T-cell (primary cell): ENCODE results near the gene APCDD1L. TPM values are rescaled to one million over a fixed set of nuclear protein-coding genes. Genes with fewer than 3 reads are reported as not detected.

Source experiments
- ATAC-seq, 4 experiments: fragments of 200-7000 bp in 3 of 4; fragments of 150-1000 bp in 1 of 4; cut with Tn5 transposase; replicated peaks in 1 of 4; 1 replicate in 3 of 4; 2 replicates in 1 of 4; pipeline ENCODE4 v1.10.0; 2021; ENCODE audit warnings: moderate library complexity in 3 of 4, mild to moderate bottlenecking in 2 of 4, moderate number of reproducible peaks in 1 of 4
- CTCF ChIA-PET, 2 donors: fragments of 300-600 bp; sonication (Branson Sonifier 250); formaldehyde crosslinking; loops; one replicate each; lab custom pipeline; 2022; ENCODE audit warnings: antibody characterized with exemption in 2 of 2; lab: Charles Lee
- POLR2A ChIA-PET, 2 donors: fragments of 300-600 bp; sonication (Branson Sonifier 250); formaldehyde crosslinking; loops; one replicate each; lab custom pipeline; 2022; ENCODE audit warnings: antibody characterized with exemption in 2 of 2; lab: Charles Lee
- DNase-seq, 35 experiments: peaks; one replicate each; pipeline versions ENCODE4 v3.0.0 to v3.0.0-alpha.2; 2013 to 2023
- H3K27ac ChIP-seq: one replicate; pipeline ENCODE4 v1.5.1; 2013; ENCODE audit warnings: low read length
- H3K27me3 ChIP-seq, 2 experiments: replicated peaks in 1 of 2; 1 replicate in 1 of 2; 2 replicates in 1 of 2; pipeline versions ENCODE4 v1.6.1 to v1.7.0; 2013; ENCODE audit warnings: low read length in 1 of 2, mixed read lengths in 1 of 2; ENCODE audit not compliant: control insufficient read depth in 2 of 2, insufficient read depth in 2 of 2; ENCODE audit errors: extremely low read depth in 1 of 2
- H3K36me3 ChIP-seq, 2 donors: 1 replicate in 1 of 2; 2 replicates in 1 of 2; pipeline versions ENCODE4 v1.6.1 to v1.7.0; 2013; ENCODE audit warnings: low read length in 1 of 2; ENCODE audit not compliant: control insufficient read depth in 2 of 2, insufficient read depth in 1 of 2; ENCODE audit errors: extremely low read depth in 1 of 2
- H3K4me1 ChIP-seq, 2 experiments: 1 replicate in 1 of 2; 2 replicates in 1 of 2; pipeline versions ENCODE4 v1.6.1 to v1.7.0; 2013; ENCODE audit warnings: low read length in 2 of 2, mixed read lengths in 1 of 2; ENCODE audit not compliant: insufficient read depth in 2 of 2, control insufficient read depth in 1 of 2; ENCODE audit errors: extremely low read depth in 1 of 2
- H3K4me3 ChIP-seq, 2 donors: 1 replicate in 1 of 2; 2 replicates in 1 of 2; pipeline versions ENCODE4 v1.5.1 to v1.7.0; 2013; ENCODE audit warnings: mild to moderate bottlenecking in 2 of 2, low read length in 1 of 2, moderate library complexity in 1 of 2; ENCODE audit not compliant: control insufficient read depth in 1 of 2; ENCODE audit errors: extremely low read depth in 1 of 2
- H3K9me3 ChIP-seq: 2 replicates; pipeline ENCODE4 v1.7.0; 2013
- H3K27ac Mint-ChIP-seq, 2 donors: one replicate each; pipeline ENCODE4 v1.8.0; 2020 to 2021; ENCODE audit warnings: mild to moderate bottlenecking in 2 of 2, mixed read lengths in 2 of 2
- H3K27me3 Mint-ChIP-seq, 2 donors: one replicate each; pipeline ENCODE4 v1.8.0; 2021 to 2022; ENCODE audit warnings: mixed read lengths in 2 of 2
- H3K36me3 Mint-ChIP-seq: one replicate; pipeline ENCODE4 v1.8.0; 2021; ENCODE audit warnings: mixed read lengths
- H3K4me1 Mint-ChIP-seq, 3 donors: one replicate each; pipeline ENCODE4 v1.8.0; 2020 to 2022; ENCODE audit warnings: mixed read lengths in 3 of 3, mild to moderate bottlenecking in 1 of 3
- H3K4me3 Mint-ChIP-seq, 3 donors: one replicate each; pipeline ENCODE4 v1.8.0; 2020 to 2022; ENCODE audit warnings: mild to moderate bottlenecking in 3 of 3, mixed read lengths in 3 of 3, moderate library complexity in 3 of 3
- H3K9me3 Mint-ChIP-seq, 3 donors: one replicate each; pipeline ENCODE4 v1.8.0; 2020 to 2022; ENCODE audit warnings: mixed read lengths in 3 of 3
- WGBS: methylation state at CpG from one replicate; pipeline ENCODE4 v1.1.5; 2013; ENCODE audit warnings: missing lambda C conversion rate; ENCODE audit not compliant: insufficient coverage; 5-methylcytosine and 5-hydroxymethylcytosine counted together
- total RNA-seq, 35 experiments: library from RNA in 6 of 35; stranded (reverse) in 6 of 35; fragments of 120-200 nt in 1 of 35; gene quantifications; one replicate each; pipeline versions ENCODE4 v1.2.1 to v1.2.4 and lab custom pipeline; 2013 to 2026

APCDD1L gene
- total RNA-seq, 5 donors from 2014 or later (not counting 1 experiment from before 2014, with no cell fraction given): not detected

DNA sequence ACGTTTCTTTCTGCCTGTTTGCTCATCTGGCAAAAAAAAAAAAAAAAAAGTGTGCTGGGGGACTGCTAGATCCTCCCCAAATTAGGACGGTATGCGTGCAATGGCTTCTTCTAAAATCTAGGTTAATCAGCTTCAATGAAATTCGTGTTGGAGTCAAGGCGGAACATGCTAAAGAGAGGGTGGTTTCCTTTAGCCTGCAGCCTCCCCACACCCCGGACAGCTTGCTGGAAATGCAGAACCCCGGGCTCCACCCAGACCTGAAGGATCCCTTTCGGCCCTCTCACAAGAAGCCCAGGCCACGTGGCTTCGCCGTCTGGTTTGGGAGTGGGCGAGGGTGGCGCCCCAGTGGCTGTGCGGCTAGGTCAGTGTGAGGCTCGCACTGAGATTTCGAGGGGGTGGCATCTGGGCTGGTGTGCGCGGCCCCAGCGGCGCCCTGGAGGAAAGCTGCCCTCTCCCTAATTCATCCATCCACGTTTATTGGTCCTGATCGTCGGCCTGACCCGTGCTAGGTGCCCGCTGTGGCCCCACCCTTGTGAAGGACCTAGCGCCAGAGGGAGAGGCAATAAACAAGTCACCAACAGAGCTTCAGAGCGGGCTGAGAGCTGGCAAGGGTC, 49.0 kb downstream of the APCDD1L start:
- peaks cover 0 to 14% of the 10 kb centered on the region in 2 experiments for H3K27me3 ChIP-seq
- POLR2A ChIA-PET: no interaction called here
- Mint-ChIP-seq H3K36me3 (peaks cover 3% of the 10 kb centered on the region), H3K27me3 (peaks cover 0 to 3% of the 10 kb centered on the region in 2 donors), H3K27ac (no peak overlapping the region), H3K9me3 (no peaks in the 10 kb centered on the region), H3K4me1 (no peaks in the 10 kb centered on the region), H3K4me3 (no peak overlapping the region)
- H3K9me3 ChIP-seq: no peaks in the 10 kb centered on the region
- no peak overlapping the region for H3K27ac ChIP-seq
- CTCF ChIA-PET: no interaction called here
- ATAC-seq (no peak), DNase-seq (no peak)
- H3K4me3 ChIP-seq: no peak overlapping the region
- H3K36me3 ChIP-seq: no peaks in the 10 kb centered on the region
- WGBS: 94% methylated on average over 11 of the region's 27 CpGs
- no peaks in the 10 kb centered on the region for H3K4me1 ChIP-seq

DNA sequence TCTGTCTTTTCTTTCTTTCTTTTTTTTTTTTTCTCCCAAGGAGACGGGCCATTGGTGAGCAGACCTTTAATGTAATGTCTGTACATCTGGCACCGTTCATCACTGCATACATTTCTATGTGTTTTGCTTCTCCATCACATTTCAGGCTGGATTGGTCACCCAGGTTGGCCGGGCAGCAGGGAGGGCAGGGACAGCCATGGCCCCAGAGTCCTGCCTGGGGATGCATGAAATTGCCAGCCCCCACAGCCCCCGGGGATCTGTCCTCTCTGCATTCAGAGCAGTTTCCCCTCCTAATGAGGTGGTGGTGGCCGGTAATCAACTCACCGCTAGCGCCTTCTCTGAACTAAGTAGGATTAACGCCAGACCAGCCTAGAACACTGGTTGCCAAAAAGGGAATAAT, 50.4 kb downstream of the APCDD1L start:
- Mint-ChIP-seq H3K9me3 (no peaks in the 10 kb centered on the region), H3K4me1 (no peaks in the 10 kb centered on the region), H3K27me3 (peaks cover 0 to 3% of the 10 kb centered on the region in 2 donors), H3K36me3 (peaks cover 3% of the 10 kb centered on the region), H3K27ac (no peak overlapping the region), H3K4me3 (no peak overlapping the region)
- H3K4me1 ChIP-seq: no peaks in the 10 kb centered on the region
- no peak overlapping the region for H3K4me3 ChIP-seq
- H3K27ac ChIP-seq: no peak overlapping the region
- ChIA-PET CTCF (no interaction called here), POLR2A (no interaction called here)
- 79% methylated on average over 5 of the region's 8 CpGs for WGBS
- no peaks in the 10 kb centered on the region for H3K36me3 ChIP-seq
- ATAC-seq (no peak), DNase-seq (no peak)
- H3K27me3 ChIP-seq: peaks cover 0 to 14% of the 10 kb centered on the region in 2 experiments
- H3K9me3 ChIP-seq: no peaks in the 10 kb centered on the region

DNA sequence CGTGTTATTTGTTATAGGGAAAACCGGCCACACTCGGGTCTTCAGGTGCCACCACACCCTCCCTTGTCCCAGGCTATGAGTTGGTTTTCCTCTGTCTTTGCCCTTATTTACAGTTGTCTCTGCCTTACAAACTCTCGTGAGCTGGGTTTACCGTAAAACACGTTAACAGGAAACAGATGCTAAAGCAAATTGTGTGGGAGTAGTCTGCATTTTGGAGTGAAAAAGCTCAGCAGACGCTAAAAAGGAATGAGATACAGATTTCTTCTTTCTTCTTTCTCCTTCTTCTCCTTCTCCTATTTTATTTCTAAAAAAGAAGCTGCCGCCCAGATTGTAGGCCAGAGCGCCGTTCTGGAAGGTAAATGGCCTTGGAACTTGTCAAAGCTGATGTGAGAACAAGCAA, 51.9 kb downstream of the APCDD1L start:
- CTCF ChIA-PET: no interaction called here
- WGBS: 87% methylated on average over 5 of the region's 10 CpGs
- POLR2A ChIA-PET: interaction anchor here in 1 of 2 donors (0.7 to 0.9 kb wide), 2 partner anchors 60 to 160 kb away, joined by 3 to 4 read pairs; no protein-coding TSS in a partner anchor

DNA sequence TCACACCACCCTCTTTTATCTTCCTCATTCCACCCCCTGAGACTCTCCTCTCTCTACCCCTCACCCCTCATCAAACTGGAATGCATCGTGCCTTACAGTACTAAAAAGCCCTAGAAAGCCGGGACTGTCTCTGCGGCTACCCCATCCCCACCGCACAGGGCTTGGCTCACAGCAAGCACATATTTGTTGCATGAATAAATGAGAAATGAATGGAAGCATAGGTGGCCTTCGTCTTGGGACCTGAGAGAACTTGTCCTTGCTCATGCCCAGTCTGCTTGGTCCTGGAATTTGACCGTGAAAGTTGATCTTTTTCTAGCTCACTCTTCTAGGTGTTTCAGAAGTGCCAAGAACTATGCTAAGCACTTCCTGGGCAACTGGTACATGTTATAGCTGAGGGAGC, 53.3 kb downstream of the APCDD1L start:
- 80% methylated on average over 2 of the region's 6 CpGs for WGBS
- ChIA-PET CTCF (no interaction called here), POLR2A (no interaction called here)
- ATAC-seq (no peak), DNase-seq (no peak)
- Mint-ChIP-seq H3K27me3 (peaks cover 0 to 3% of the 10 kb centered on the region in 2 donors), H3K9me3 (no peaks in the 10 kb centered on the region), H3K4me3 (no peak overlapping the region), H3K36me3 (peaks cover 12% of the 10 kb centered on the region), H3K27ac (no peak overlapping the region), H3K4me1 (peaks cover 0 to 4% (median 0%) of the 10 kb centered on the region in 3 donors)
- Histone ChIP-seq H3K9me3 (no peaks in the 10 kb centered on the region), H3K36me3 (no peaks in the 10 kb centered on the region), H3K27me3 (peaks cover 0 to 9% of the 10 kb centered on the region in 2 experiments), H3K27ac (no peak overlapping the region), H3K4me1 (no peaks in the 10 kb centered on the region), H3K4me3 (no peak overlapping the region)

More for the DNA sequence above, 51.9 kb downstream of the APCDD1L start:
- H3K27ac ChIP-seq: no peak overlapping the region
- H3K4me3 ChIP-seq: no peak overlapping the region
- H3K9me3 ChIP-seq: no peaks in the 10 kb centered on the region
- H3K27ac Mint-ChIP-seq: no peak overlapping the region
- H3K9me3 Mint-ChIP-seq: no peaks in the 10 kb centered on the region
- H3K36me3 ChIP-seq: no peaks in the 10 kb centered on the region
- DNase-seq (no peak), ATAC-seq (no peak)
- no peaks in the 10 kb centered on the region for H3K4me1 ChIP-seq
- no peak overlapping the region for H3K4me3 Mint-ChIP-seq
- peaks cover 7% of the 10 kb centered on the region for H3K36me3 Mint-ChIP-seq
- H3K27me3 ChIP-seq: peaks cover 0 to 14% of the 10 kb centered on the region in 2 experiments
- H3K4me1 Mint-ChIP-seq: peaks cover 0 to 4% (median 0%) of the 10 kb centered on the region in 3 donors
- peaks cover 0 to 3% of the 10 kb centered on the region in 2 donors for H3K27me3 Mint-ChIP-seq

DNA sequence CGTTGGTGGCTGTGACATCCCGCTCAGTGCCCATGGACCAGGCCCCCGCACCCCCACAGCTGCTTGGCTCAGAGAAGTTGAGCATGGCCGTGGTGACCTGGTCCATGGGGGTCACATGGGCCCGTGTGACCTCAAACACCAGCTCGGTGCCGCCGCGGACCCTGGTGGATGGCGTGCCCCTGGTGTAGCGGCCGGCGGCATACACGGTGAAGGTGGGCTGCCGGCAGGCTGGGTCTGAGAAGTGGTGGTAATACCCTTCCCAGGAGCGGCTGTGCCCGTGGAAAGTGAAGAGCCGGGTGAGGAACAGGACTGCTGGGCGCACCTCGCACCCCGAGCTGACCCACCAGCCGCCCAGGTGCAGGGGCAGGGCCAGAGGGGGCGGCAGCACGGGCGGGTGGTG, 54.1 kb downstream of the APCDD1L start:
- ATAC-seq (no peak), DNase-seq (no peak)
- no peak overlapping the region for H3K27ac Mint-ChIP-seq
- CTCF ChIA-PET: no interaction called here
- peaks cover 0 to under 1% of the 10 kb centered on the region in 2 experiments for H3K27me3 ChIP-seq
- no peak overlapping the region for H3K4me3 ChIP-seq
- H3K36me3 Mint-ChIP-seq: peaks cover 16% of the 10 kb centered on the region
- H3K36me3 ChIP-seq: no peaks in the 10 kb centered on the region
- no peaks in the 10 kb centered on the region for H3K9me3 Mint-ChIP-seq
- 96% methylated on average over 24 of the region's 25 CpGs for WGBS
- H3K4me1 Mint-ChIP-seq: peaks cover 0 to 4% (median 0%) of the 10 kb centered on the region in 3 donors
- no peak overlapping the region for H3K27ac ChIP-seq
- POLR2A ChIA-PET: no interaction called here
- peaks cover 0 to 3% of the 10 kb centered on the region in 2 donors for H3K27me3 Mint-ChIP-seq
- no peak overlapping the region for H3K4me3 Mint-ChIP-seq
- H3K4me1 ChIP-seq: no peaks in the 10 kb centered on the region
- no peaks in the 10 kb centered on the region for H3K9me3 ChIP-seq

DNA sequence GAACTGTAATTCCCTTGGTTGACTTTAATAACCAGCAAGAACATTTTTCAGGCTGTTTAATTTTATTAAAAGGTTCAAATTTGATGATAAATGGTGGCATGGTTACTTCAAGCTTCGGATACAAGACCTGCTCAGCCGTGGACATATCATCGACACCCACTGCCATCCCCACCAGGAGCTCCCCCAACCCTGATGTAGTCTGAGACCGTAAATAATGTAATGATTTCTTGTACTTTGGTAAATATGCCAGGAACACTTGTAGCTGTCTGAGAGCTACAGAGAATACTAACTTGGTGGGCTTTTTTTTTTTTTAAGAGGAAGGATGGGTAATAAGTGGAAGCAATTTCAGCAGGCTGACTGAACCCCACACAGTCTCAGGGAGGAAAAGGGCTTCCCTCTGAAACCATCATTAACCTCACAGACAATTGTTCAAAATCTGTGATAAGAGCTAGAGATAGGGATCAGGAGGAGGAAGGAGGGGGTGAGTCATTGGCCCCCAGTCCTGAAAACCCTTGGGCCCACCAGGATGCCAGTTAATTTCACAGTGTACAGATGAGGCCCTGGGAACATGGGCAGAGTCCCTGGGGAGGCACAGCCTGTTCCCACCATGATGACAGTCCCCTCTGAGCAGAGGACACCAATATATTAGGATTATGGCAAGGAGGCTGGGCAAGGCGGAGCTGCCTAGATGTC, 56.0 kb downstream of the APCDD1L start:
- no peak overlapping the region for H3K27ac ChIP-seq
- 92% methylated on average over 1 of the region's 5 CpGs for WGBS
- H3K36me3 ChIP-seq: no peaks in the 10 kb centered on the region
- H3K4me1 ChIP-seq: no peaks in the 10 kb centered on the region
- H3K4me3 ChIP-seq: no peak overlapping the region
- H3K27me3 ChIP-seq: no peaks in the 10 kb centered on the region
- Mint-ChIP-seq H3K9me3 (peaks cover 0 to 8% (median 3%) of the 10 kb centered on the region in 3 donors), H3K27ac (no peak overlapping the region), H3K4me1 (peaks cover 0 to 4% (median 0%) of the 10 kb centered on the region in 3 donors), H3K27me3 (no peaks in the 10 kb centered on the region), H3K36me3 (peaks cover 26% of the 10 kb centered on the region), H3K4me3 (no peak overlapping the region)
- DNase-seq (no peak), ATAC-seq (no peak)
- H3K9me3 ChIP-seq: no peaks in the 10 kb centered on the region
- ChIA-PET CTCF (no interaction called here), POLR2A (no interaction called here)
